Left ventricle myocardium inferior (tissue), 1 donor: ENCODE results near the gene TGM1. TPM values are rescaled to one million over a fixed set of nuclear protein-coding genes. Genes with fewer than 3 reads are reported as not detected.

Experiments
- DNase-seq: peaks from one replicate; pipeline ENCODE4 v3.0.0-alpha.2; 2020
- H3K27ac ChIP-seq: fragments of 200-600 bp; replicated peaks from 2 replicates; pipeline ENCODE4 v1.8.0; 2021
- H3K27me3 ChIP-seq: fragments of 200-600 bp; 2 replicates; pipeline ENCODE4 v1.8.0; 2021; ENCODE audit warnings: low read depth
- H3K36me3 ChIP-seq: fragments of 200-600 bp; 2 replicates; pipeline ENCODE4 v1.8.0; 2021
- H3K4me1 ChIP-seq: fragments of 200-600 bp; 2 replicates; pipeline ENCODE4 v1.8.0; 2021
- H3K4me3 ChIP-seq: fragments of 200-600 bp; 2 replicates; pipeline ENCODE4 v1.8.0; 2021; ENCODE audit warnings: mild to moderate bottlenecking, moderate library complexity
- H3K9me3 ChIP-seq: fragments of 200-600 bp; replicated peaks from 2 replicates; pipeline ENCODE4 v1.8.0; 2021
- intact Hi-C: fragments of 100-400 bp; cut with micrococcal nuclease; formaldehyde crosslinking; loops from one replicate; pipeline ENCODE4 v1.11.0; 2022
- total RNA-seq: library from RNA; stranded (reverse); fragmentation: NEBNext Ultra II Directional; extraction: Animal tissue kit (Norgen Biotek cat#: 25700); gene quantifications from one replicate; pipeline ENCODE4 v1.2.1, GENCODE V29; 2021
- TF ChIP-seq, protein P1 (sequence below): fragments of 200-600 bp; IDR thresholded peaks from 2 replicates; pipeline ENCODE4 v1.8.0; 2021; ENCODE audit warnings: antibody characterized with exemption, mild to moderate bottlenecking, borderline replicate concordance
- donor health status: DM: no; HTN: yes; CAD: no; lungs with severe emphysema.

TGM1 gene
- total RNA-seq, 1 donor from 2014 or later = 0.96 TPM

DNA sequence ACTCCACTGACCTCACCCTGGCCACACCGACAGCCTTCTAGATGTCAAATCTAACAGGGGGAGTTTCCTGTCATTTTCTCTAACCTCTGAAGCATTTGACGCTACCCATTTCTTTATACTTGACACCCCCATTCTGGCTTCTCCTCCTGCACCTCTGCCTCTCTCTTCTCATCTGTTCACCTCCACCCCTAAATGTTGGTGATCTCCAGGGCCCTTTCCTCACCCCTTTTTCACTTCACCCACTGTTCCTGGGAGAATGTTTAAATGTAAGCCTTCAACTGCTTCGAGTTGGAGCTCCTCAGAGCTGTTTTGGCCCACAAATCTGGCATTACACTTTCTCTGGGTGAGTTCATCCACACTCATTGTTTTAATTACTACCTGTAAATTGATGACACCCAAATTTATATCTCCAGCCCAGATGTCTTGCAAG is 8.9 kb upstream of the TGM1 start:
- Histone ChIP-seq H3K27ac (peak overlapping the region; percentile 99), H3K36me3 (peaks cover 32% of the 10 kb centered on the region), H3K9me3 (no peaks in the 10 kb centered on the region), H3K4me3 (peak overlapping the region; percentile 90), H3K4me1 (peaks cover 35% of the 10 kb centered on the region), H3K27me3 (no peaks in the 10 kb centered on the region)
- TF ChIP-seq, protein P1, sequence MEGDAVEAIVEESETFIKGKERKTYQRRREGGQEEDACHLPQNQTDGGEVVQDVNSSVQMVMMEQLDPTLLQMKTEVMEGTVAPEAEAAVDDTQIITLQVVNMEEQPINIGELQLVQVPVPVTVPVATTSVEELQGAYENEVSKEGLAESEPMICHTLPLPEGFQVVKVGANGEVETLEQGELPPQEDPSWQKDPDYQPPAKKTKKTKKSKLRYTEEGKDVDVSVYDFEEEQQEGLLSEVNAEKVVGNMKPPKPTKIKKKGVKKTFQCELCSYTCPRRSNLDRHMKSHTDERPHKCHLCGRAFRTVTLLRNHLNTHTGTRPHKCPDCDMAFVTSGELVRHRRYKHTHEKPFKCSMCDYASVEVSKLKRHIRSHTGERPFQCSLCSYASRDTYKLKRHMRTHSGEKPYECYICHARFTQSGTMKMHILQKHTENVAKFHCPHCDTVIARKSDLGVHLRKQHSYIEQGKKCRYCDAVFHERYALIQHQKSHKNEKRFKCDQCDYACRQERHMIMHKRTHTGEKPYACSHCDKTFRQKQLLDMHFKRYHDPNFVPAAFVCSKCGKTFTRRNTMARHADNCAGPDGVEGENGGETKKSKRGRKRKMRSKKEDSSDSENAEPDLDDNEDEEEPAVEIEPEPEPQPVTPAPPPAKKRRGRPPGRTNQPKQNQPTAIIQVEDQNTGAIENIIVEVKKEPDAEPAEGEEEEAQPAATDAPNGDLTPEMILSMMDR = no peak
- DNase-seq = no peak
- intact Hi-C loops = no loop called here

GRCh38 chr14:24271134-24271833 is 8.3 kb upstream of the TGM1 start, which contains the start of gene RABGGTA:
Gene RABGGTA (minus strand): TSS chr14:24271597. CDS start chr14:24271115, 482 bp downstream.
- peak; percentile 88 for DNase-seq
- Histone ChIP-seq H3K4me3 (peak within 1 kb of the TSS; percentile 90), H3K4me1 (peaks cover 35% of the 10 kb centered on the region), H3K27me3 (no peaks in the 10 kb centered on the region), H3K27ac (peak within 1 kb of the TSS; percentile 99), H3K9me3 (no peaks in the 10 kb centered on the region), H3K36me3 (peaks cover 38% of the 10 kb centered on the region)
- intact Hi-C loops = no loop called here
- TF ChIP-seq, protein P1 = peak; percentile 83

DNA sequence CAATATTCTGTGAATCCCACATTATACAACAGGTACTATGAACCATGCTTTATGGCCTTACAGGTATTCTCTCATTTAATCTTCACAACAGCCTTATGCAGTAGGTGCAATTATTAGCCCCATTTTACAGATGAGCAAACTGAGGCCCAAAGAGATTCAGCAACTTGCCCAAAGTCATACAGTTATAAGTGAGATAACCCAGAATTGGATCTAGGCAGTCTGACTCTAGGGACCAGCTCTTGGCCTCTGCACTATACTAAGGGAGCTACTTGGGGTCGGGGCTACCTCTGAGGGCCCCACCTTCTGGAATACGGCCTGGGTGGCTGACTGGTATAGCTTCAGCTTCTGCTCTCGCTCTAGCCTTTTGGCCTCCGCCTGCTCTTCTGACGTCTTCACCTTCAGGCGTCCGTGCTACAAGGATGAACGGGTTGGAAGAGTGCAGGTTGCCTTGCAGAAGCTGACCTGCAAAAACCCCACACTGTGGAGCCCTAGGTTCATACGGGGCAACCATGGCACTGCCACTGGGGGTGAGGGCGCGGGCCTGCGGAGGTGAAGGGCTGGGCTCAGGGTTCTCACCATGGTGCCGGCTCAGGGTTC is 7.7 kb upstream of the TGM1 start:
- Histone ChIP-seq H3K4me3 (peak overlapping the region; percentile 90), H3K27me3 (no peaks in the 10 kb centered on the region), H3K4me1 (peaks cover 35% of the 10 kb centered on the region), H3K36me3 (peaks cover 45% of the 10 kb centered on the region), H3K9me3 (no peaks in the 10 kb centered on the region), H3K27ac (peak overlapping the region; percentile 99)
- TF ChIP-seq, protein P1 = no peak
- intact Hi-C loops = no loop called here
- no peak for DNase-seq

- TF ChIP-seq, protein P1 = no peak
- Histone ChIP-seq H3K4me1 (peaks cover 35% of the 10 kb centered on the region), H3K36me3 (peaks cover 48% of the 10 kb centered on the region), H3K4me3 (no peak overlapping the region), H3K9me3 (no peaks in the 10 kb centered on the region), H3K27ac (no peak overlapping the region), H3K27me3 (no peaks in the 10 kb centered on the region)
- no peak for DNase-seq
- intact Hi-C loops = no loop called here
Observed at GRCh38 chr14:24269910-24270536, 7.0 kb upstream of the TGM1 start.

DNA sequence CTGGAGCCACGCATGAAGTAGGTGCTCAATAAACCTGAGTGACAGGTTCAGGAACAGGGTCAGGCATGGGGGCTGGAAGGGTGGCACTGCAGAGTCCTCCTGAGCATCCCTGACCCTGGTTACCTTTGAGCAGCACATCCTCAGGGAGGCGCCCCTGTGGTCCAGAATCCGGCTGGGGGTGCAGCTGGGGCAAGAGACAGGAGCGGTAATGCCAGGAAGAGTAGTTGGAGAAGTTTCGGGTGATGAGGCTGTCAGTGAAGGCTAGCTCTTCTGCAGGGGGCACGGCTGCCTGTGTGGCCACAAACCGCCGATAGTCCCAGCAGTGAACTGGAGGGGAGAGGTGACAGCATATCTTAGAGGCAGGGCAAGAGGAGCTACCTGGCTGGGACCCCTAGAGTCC is 6.4 kb upstream of the TGM1 start:
- Histone ChIP-seq H3K9me3 (no peaks in the 10 kb centered on the region), H3K4me1 (peaks cover 32% of the 10 kb centered on the region), H3K36me3 (peaks cover 48% of the 10 kb centered on the region), H3K27me3 (no peaks in the 10 kb centered on the region), H3K27ac (no peak overlapping the region), H3K4me3 (no peak overlapping the region)
- TF ChIP-seq, protein P1 = no peak
- DNase-seq = no peak
- intact Hi-C loops = no loop called here
